ENCODE data around the gene MCAT.

DNA sequence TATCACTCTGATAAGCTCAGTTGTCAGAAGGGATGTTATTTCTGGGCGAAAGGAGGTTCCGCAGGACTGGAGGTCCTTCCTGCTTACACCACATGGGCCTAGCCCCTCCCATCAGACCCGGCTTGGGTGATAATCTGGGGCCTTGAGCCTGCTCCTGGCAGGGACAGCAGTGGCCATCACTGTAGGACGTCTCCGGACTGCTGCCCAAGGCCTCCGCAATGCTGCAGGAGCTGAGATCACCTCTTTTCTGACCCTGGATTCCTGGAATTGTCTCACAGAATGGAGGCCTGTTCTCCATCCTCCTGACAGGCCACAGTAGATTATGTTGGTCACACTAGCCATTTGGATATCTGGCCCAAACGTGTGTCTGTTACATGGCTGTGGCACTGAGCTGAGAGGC, 41.9 kb downstream of the MCAT start:
- TF ChIP-seq, protein P1, sequence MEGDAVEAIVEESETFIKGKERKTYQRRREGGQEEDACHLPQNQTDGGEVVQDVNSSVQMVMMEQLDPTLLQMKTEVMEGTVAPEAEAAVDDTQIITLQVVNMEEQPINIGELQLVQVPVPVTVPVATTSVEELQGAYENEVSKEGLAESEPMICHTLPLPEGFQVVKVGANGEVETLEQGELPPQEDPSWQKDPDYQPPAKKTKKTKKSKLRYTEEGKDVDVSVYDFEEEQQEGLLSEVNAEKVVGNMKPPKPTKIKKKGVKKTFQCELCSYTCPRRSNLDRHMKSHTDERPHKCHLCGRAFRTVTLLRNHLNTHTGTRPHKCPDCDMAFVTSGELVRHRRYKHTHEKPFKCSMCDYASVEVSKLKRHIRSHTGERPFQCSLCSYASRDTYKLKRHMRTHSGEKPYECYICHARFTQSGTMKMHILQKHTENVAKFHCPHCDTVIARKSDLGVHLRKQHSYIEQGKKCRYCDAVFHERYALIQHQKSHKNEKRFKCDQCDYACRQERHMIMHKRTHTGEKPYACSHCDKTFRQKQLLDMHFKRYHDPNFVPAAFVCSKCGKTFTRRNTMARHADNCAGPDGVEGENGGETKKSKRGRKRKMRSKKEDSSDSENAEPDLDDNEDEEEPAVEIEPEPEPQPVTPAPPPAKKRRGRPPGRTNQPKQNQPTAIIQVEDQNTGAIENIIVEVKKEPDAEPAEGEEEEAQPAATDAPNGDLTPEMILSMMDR (IDR thresholded peaks at IDR 0.05), result no peak
- TF ChIP-seq POLR2A (IDR thresholded peaks at IDR 0.05), result peak in 1 of 2 donors; percentile 40

Data from adrenal gland (tissue), 5 donors.